Measurements from ENCODE around the gene DPH1.

- TF ChIP-seq CTCF (IDR thresholded peaks at IDR 0.05): no peak
- no peak for TF ChIP-seq POLR2AphosphoS5 (IDR thresholded peaks at IDR 0.05)
These were observed 18.3 kb upstream of the DPH1 start for GRCh38 chr17:2011411-2012371.

All from gastroesophageal sphincter (tissue), 3 donors.